Panc1 (cell line): ENCODE data around the gene SND1. TPM values are rescaled to one million over a fixed set of nuclear protein-coding genes. Genes with fewer than 3 reads are reported as not detected.

Experiments
- ATAC-seq: fragments of 200-7000 bp; cut with Tn5 transposase; 2 replicates; pipeline ENCODE4 v1.9.1; 2020; ENCODE audit warnings: mild to moderate bottlenecking, moderate library complexity
- BruUV-seq: library from RNA; stranded (reverse); fragments of 400-500 nt; replicated peaks from 2 replicates; lab custom pipeline; 2021; lab: Mats Ljungman, UMichigan
- CTCF ChIA-PET: fragments of 300-600 bp; sonication (Branson Sonifier 250); formaldehyde crosslinking; loops from one replicate; lab custom pipeline; 2022; ENCODE audit warnings: antibody characterized with exemption; lab: Charles Lee
- POLR2A ChIA-PET: fragments of 300-600 bp; sonication (Branson Sonifier 250); formaldehyde crosslinking; loops from one replicate; lab custom pipeline; 2022; ENCODE audit warnings: antibody characterized with exemption; lab: Charles Lee
- DNase-seq: peaks from one replicate; pipeline ENCODE4 v3.0.0-alpha.2; 2010; ENCODE audit warnings: low read depth, low spot score
- H3K27ac ChIP-seq: 2 replicates; pipeline ENCODE4 v1.5.1; 2011; ENCODE audit warnings: mild to moderate bottlenecking, low read length, inconsistent platforms
- H3K27me3 ChIP-seq: fragments of 200-500 bp; sonication (Bioruptor generic); 2 replicates; pipeline ENCODE4 v1.6.0; 2014; ENCODE audit warnings: low read length, inconsistent platforms; ENCODE audit not compliant: control insufficient read depth, insufficient read depth
- H3K36me3 ChIP-seq: fragments of 200-500 bp; sonication (Bioruptor generic); 2 replicates; pipeline ENCODE4 v1.5.1; 2014; ENCODE audit warnings: inconsistent platforms, mild to moderate bottlenecking, low read length, moderate library complexity; ENCODE audit not compliant: control insufficient read depth, insufficient read depth
- H3K4me1 ChIP-seq: 2 replicates; pipeline ENCODE4 v1.5.1; 2011; ENCODE audit warnings: inconsistent platforms, mild to moderate bottlenecking, low read length, moderate library complexity; ENCODE audit not compliant: control insufficient read depth, insufficient read depth
- H3K4me3 ChIP-seq, 2 experiments: 2 replicates each; pipeline ENCODE4 v1.5.1; 2011 to 2012; ENCODE audit warnings: low read depth in 2 of 2, low read length in 2 of 2, mild to moderate bottlenecking in 2 of 2, inconsistent platforms in 1 of 2, moderate library complexity in 1 of 2
- H3K9me3 ChIP-seq: fragments of 200-500 bp; sonication (Bioruptor generic); 2 replicates; pipeline ENCODE4 v1.5.1; 2014; ENCODE audit warnings: low read depth, mild to moderate bottlenecking, inconsistent platforms, low read length, moderate library complexity; ENCODE audit not compliant: control insufficient read depth, insufficient read depth
- CTCF ChIP-seq: fragments of 450-650 bp; IDR thresholded peaks from 2 replicates; pipeline ENCODE4 v1.5.1; 2017; ENCODE audit warnings: mild to moderate bottlenecking
- POLR2AphosphoS5 ChIP-seq: IDR thresholded peaks from 2 replicates; pipeline ENCODE4 v1.6.1; 2012; ENCODE audit warnings: mild to moderate bottlenecking, low read depth, low read length, moderate library complexity
- SIN3A ChIP-seq: IDR thresholded peaks from 2 replicates; pipeline ENCODE4 v1.6.1; 2012; ENCODE audit warnings: low read depth, mild to moderate bottlenecking, low read length, moderate library complexity, borderline replicate concordance; ENCODE audit not compliant: insufficient read depth
- TCF7L2 ChIP-seq: IDR thresholded peaks from 2 replicates; pipeline ENCODE4 v1.6.1; 2011; ENCODE audit warnings: mild to moderate bottlenecking, low read depth, low read length, inconsistent platforms
- in situ Hi-C: cut with HindIII; loops from 2 replicates; pipeline ENCODE4 v1.10.0; 2016; ENCODE audit warnings: low sequenced_read_pairs, low pct_unique_long_range_greater_than_20kb
- intact Hi-C: fragments of 100-400 bp; cut with micrococcal nuclease; formaldehyde crosslinking; loops from one replicate; pipeline ENCODE4 v1.10.0; 2022; ENCODE audit not compliant: unreplicated experiment
- total RNA-seq: library from RNA; stranded (reverse); gene quantifications from one replicate; pipeline ENCODE4 v1.2.1, GENCODE V29; 2021; ENCODE audit not compliant: unreplicated experiment
- TF ChIP-seq, protein P1 (sequence below), 2 experiments: IDR thresholded peaks; 2 replicates each; pipeline ENCODE4 v1.6.1; 2011 to 2012; ENCODE audit warnings: low read depth in 2 of 2, control low read depth in 1 of 2, low read length in 1 of 2, mild to moderate bottlenecking in 1 of 2, moderate library complexity in 1 of 2; ENCODE audit not compliant: insufficient read depth in 1 of 2

The SND1 gene
- total RNA-seq, 1 experiment from 2014 or later: 176 TPM

- Histone ChIP-seq H3K27me3 (no peaks in the 10 kb centered on the region), H3K9me3 (no peaks in the 10 kb centered on the region), H3K27ac (no peak overlapping the region), H3K4me1 (no peaks in the 10 kb centered on the region), H3K36me3 (peaks cover 3% of the 10 kb centered on the region; the same call in 1 of the 2 replicates), H3K4me3 (no peak overlapping the region)
- no peak for DNase-seq
- intact Hi-C loops (no loop called here), in situ Hi-C loops (no loop called here)
- no peak for ATAC-seq
- no TSS peak for BruUV-seq
- TF ChIP-seq SIN3A: no peak
- TF ChIP-seq TCF7L2: no peak
- ChIA-PET POLR2A (interaction anchor here (0.6 kb wide), 1 partner anchor 64 kb away, joined by 3 read pairs; no protein-coding TSS in a partner anchor), CTCF (no interaction called here)
Observed at GRCh38 chr7:128081808-128082207, 429.8 kb downstream of the SND1 start.

GRCh38 chr7:128082431-128082830, 430.4 kb downstream of the SND1 start:
- ChIA-PET POLR2A (no interaction called here), CTCF (interaction anchor here (0.5 kb wide), 1 partner anchor 1114 kb away, joined by 3 read pairs; no protein-coding TSS in a partner anchor)
- BruUV-seq: no TSS peak
- no peaks in the 10 kb centered on the region for H3K4me1 ChIP-seq
- intact Hi-C loops (no loop called here), in situ Hi-C loops (no loop called here)
- no peak overlapping the region for H3K4me3 ChIP-seq
- no peak for DNase-seq
- no peak for ATAC-seq
- H3K36me3 ChIP-seq: peaks cover 3% of the 10 kb centered on the region; the same call in 1 of the 2 replicates
- no peak overlapping the region for H3K27ac ChIP-seq
- TF ChIP-seq CTCF (no peak), SIN3A (no peak), TCF7L2 (no peak), POLR2AphosphoS5 (no peak)
- TF ChIP-seq, protein P1, sequence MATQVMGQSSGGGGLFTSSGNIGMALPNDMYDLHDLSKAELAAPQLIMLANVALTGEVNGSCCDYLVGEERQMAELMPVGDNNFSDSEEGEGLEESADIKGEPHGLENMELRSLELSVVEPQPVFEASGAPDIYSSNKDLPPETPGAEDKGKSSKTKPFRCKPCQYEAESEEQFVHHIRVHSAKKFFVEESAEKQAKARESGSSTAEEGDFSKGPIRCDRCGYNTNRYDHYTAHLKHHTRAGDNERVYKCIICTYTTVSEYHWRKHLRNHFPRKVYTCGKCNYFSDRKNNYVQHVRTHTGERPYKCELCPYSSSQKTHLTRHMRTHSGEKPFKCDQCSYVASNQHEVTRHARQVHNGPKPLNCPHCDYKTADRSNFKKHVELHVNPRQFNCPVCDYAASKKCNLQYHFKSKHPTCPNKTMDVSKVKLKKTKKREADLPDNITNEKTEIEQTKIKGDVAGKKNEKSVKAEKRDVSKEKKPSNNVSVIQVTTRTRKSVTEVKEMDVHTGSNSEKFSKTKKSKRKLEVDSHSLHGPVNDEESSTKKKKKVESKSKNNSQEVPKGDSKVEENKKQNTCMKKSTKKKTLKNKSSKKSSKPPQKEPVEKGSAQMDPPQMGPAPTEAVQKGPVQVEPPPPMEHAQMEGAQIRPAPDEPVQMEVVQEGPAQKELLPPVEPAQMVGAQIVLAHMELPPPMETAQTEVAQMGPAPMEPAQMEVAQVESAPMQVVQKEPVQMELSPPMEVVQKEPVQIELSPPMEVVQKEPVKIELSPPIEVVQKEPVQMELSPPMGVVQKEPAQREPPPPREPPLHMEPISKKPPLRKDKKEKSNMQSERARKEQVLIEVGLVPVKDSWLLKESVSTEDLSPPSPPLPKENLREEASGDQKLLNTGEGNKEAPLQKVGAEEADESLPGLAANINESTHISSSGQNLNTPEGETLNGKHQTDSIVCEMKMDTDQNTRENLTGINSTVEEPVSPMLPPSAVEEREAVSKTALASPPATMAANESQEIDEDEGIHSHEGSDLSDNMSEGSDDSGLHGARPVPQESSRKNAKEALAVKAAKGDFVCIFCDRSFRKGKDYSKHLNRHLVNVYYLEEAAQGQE (IDR thresholded peaks at IDR 0.05; ENCODE audit: insufficient read depth in 1 of 2, low read depth in 2 of 2, low read length in 1 of 2): no peak
- no peaks in the 10 kb centered on the region for H3K27me3 ChIP-seq
- H3K9me3 ChIP-seq: no peaks in the 10 kb centered on the region

DNA sequence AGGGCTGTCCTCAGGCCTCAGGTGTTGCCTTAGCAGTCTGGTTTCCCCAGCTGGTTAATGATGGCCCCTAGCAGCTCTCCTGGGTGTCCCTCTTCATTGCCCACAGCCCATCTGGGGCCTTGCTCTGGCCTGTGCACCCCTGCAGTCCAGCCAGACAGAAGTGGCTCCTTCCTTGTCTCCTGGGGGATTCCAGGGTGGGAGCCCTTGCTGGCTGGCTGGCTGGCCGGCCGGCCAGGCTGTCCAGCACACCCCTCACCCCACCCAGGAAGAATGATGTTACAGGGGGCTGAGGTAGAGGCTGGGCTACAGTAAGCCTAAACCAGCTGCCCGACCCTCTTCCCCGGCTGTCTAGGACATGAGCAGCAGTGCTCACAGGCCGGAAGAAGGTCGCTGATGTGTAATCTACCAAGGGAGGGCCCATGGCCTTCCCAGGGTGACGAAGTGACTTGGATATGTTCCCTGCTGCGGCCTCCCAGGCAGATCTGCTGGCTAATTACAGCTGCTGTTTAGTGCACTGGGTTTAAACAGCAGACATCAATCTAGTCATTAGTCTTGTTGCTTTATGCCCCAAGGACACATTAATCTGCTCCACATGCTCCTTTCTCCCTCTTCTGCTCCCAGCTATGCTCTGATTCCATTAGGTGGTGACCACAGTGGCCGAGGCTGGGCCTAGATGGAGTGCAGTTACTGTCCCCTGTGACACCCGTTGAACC, 433.1 kb downstream of the SND1 start:
- H3K27ac ChIP-seq: no peak overlapping the region
- no peak for ATAC-seq
- ChIA-PET CTCF (no interaction called here), POLR2A (no interaction called here)
- TF ChIP-seq SIN3A: no peak
- TF ChIP-seq TCF7L2: no peak
- TF ChIP-seq CTCF: no peak
- in situ Hi-C loops (no loop called here), intact Hi-C loops (no loop called here)
- no peaks in the 10 kb centered on the region; the same call in 1 of the 2 replicates for H3K36me3 ChIP-seq
- no TSS peak for BruUV-seq
- DNase-seq: no peak
- no peaks in the 10 kb centered on the region for H3K27me3 ChIP-seq
- H3K4me1 ChIP-seq: no peaks in the 10 kb centered on the region
- no peak overlapping the region for H3K4me3 ChIP-seq
- H3K9me3 ChIP-seq: no peaks in the 10 kb centered on the region
